Measurements from ENCODE around the gene PDXDC1.
"Not testable (repeated sequence)": the region's sequence is repeated elsewhere in the genome, so short reads cannot be mapped to it uniquely, and the experiment has no call there.

- not testable (repeated sequence) for TF ChIP-seq CTCF (IDR thresholded peaks at IDR 0.05); ZFX (IDR thresholded peaks at IDR 0.05; ENCODE audit: borderline replicate concordance)
Measured at GRCh38 chr16:14978281-14978680, 3.5 kb downstream of the PDXDC1 start.
